Neural cell (in vitro differentiated cells): Measurements from ENCODE around the gene DTL. TPM values are rescaled to one million over a fixed set of nuclear protein-coding genes. Genes with fewer than 3 reads are reported as not detected.

Source experiments
- H2AFZ ChIP-seq: fragments of 200-600, 300-800 bp; sonication (generic), shearing (Covaris generic); 2 replicates; pipeline ENCODE4 v1.6.0; 2014; ENCODE audit warnings: low read depth, mild to moderate bottlenecking, antibody characterized with exemption, low read length, moderate library complexity
- H3F3A ChIP-seq: fragments of 200-600 bp; shearing (Covaris generic); 2 replicates; pipeline ENCODE4 v1.6.1; 2016; ENCODE audit warnings: mild to moderate bottlenecking, moderate library complexity, mixed read lengths, antibody characterized with exemption, low read length; ENCODE audit not compliant: insufficient read depth, poor library complexity, severe bottlenecking
- H3K27ac ChIP-seq: fragments of 200-600, 300-800 bp; sonication (generic), shearing (Covaris generic); 2 replicates; pipeline ENCODE4 v1.5.1; 2014; ENCODE audit warnings: mild to moderate bottlenecking, low read length, moderate library complexity
- H3K27me3 ChIP-seq: fragments of 300-800, 200-600 bp; sonication (generic), shearing (Covaris generic); 2 replicates; pipeline ENCODE4 v1.6.0; 2014; ENCODE audit warnings: mild to moderate bottlenecking, low read depth, low read length, moderate library complexity; ENCODE audit not compliant: insufficient read depth
- H3K36me3 ChIP-seq: fragments of 300-800, 200-600 bp; sonication (generic), shearing (Covaris generic); 2 replicates; pipeline ENCODE4 v1.5.1; 2014; ENCODE audit warnings: mild to moderate bottlenecking, antibody characterized with exemption, low read length, moderate library complexity; ENCODE audit not compliant: insufficient read depth
- H3K4me2 ChIP-seq: fragments of 300-800, 200-600 bp; sonication (generic), shearing (Covaris generic); 2 replicates; pipeline ENCODE4 v1.6.0; 2014; ENCODE audit warnings: mild to moderate bottlenecking, low read length
- H3K4me3 ChIP-seq: fragments of 300-800, 200-600 bp; sonication (generic), shearing (Covaris generic); 2 replicates; pipeline ENCODE4 v1.5.1; 2014; ENCODE audit warnings: mild to moderate bottlenecking, low read length, moderate library complexity
- H3K79me2 ChIP-seq: fragments of 200-600 bp; shearing (Covaris generic); replicated peaks from 2 replicates; pipeline ENCODE4 v1.6.0; 2014; ENCODE audit warnings: mild to moderate bottlenecking, low read length, moderate library complexity; ENCODE audit not compliant: insufficient read depth
- H3K9ac ChIP-seq: fragments of 300-800, 200-600 bp; sonication (generic), shearing (Covaris generic); 2 replicates; pipeline ENCODE4 v1.6.1; 2016; ENCODE audit warnings: mild to moderate bottlenecking, low read length, mixed read lengths
- H3K9me2 ChIP-seq: fragments of 200-600 bp; shearing (Covaris generic); 2 replicates; pipeline ENCODE4 v1.6.1; 2016; ENCODE audit warnings: mild to moderate bottlenecking, low read length, mixed read lengths; ENCODE audit not compliant: insufficient read depth
- H3K9me3 ChIP-seq: fragments of 200-600, 300-800 bp; sonication (generic), shearing (Covaris generic); 2 replicates; pipeline ENCODE4 v1.6.1; 2016; ENCODE audit warnings: mild to moderate bottlenecking, mixed run types, low read length, moderate library complexity, mixed read lengths
- H4K20me1 ChIP-seq: fragments of 200-600 bp; shearing (Covaris generic); 2 replicates; pipeline ENCODE4 v1.6.1; 2016; ENCODE audit warnings: mild to moderate bottlenecking, mixed run types; ENCODE audit not compliant: insufficient read depth
- EP300 ChIP-seq: fragments of 450-650 bp; conservative IDR thresholded peaks from 2 replicates; pipeline ENCODE4 v1.6.1; 2014; ENCODE audit warnings: antibody characterized with exemption, mild to moderate bottlenecking, moderate library complexity; ENCODE audit not compliant: poor library complexity, severe bottlenecking
- EZH2 ChIP-seq: fragments of 200-600, 300-800 bp; shearing (Covaris generic), sonication (generic); IDR thresholded peaks from 2 replicates; pipeline ENCODE4 v1.6.1; 2014; ENCODE audit warnings: antibody characterized with exemption, low read length, borderline replicate concordance, mild to moderate bottlenecking; ENCODE audit not compliant: insufficient read depth, poor library complexity, severe bottlenecking
- TAF1 ChIP-seq: IDR thresholded peaks from 2 replicates; pipeline ENCODE4 v1.6.1; 2012; ENCODE audit warnings: low read depth
- polyA plus RNA-seq: library from polyadenylated mRNA; depleted of rRNA; stranded (reverse); fragments of >200 nt; gene quantifications from 2 replicates; pipeline ENCODE4 v1.2.3, GENCODE V29; 2014
- TF ChIP-seq, protein P1 (sequence below): IDR thresholded peaks from 2 replicates; pipeline ENCODE4 v1.6.1; 2012; ENCODE audit warnings: borderline replicate concordance

DTL gene
- polyA plus RNA-seq, 1 donor from 2014 or later = 1.1 TPM

DNA sequence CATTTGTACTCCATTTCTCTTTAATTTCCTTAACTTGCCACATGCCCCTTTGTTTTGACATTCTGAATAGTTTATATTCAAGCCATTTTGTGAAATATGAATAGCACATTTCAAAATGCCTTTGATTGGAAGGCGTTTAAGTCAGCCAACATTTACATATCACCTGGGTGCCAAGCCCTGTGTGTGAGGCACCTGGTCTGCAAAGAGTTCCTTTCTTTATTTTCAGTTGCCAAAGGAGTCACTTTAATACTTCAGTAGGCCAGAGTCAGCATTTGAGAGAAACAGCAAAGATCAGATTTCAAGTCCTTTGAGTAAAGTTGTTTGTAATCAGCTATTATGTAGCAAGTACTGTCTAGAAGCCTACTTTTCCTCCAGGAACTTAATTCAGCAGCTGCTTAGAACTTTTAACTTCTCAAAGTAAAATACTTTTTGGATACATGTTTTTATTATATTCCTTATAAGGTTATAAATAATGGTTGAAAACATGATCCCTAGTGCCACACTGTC lies 70.8 kb downstream of the DTL start:
- Histone ChIP-seq H3K79me2 (no peaks in the 10 kb centered on the region), H3K4me3 (no peak overlapping the region), H3K9ac (no peak overlapping the region), H2AFZ (no peak overlapping the region), H3F3A (no peaks in the 10 kb centered on the region), H3K27ac (no peak overlapping the region), H3K9me3 (no peaks in the 10 kb centered on the region), H3K36me3 (no peaks in the 10 kb centered on the region), H4K20me1 (no peaks in the 10 kb centered on the region), H3K9me2 (no peaks in the 10 kb centered on the region), H3K27me3 (no peaks in the 10 kb centered on the region), H3K4me2 (no peak overlapping the region)
- TF ChIP-seq EP300 = no peak
- TF ChIP-seq, protein P1, sequence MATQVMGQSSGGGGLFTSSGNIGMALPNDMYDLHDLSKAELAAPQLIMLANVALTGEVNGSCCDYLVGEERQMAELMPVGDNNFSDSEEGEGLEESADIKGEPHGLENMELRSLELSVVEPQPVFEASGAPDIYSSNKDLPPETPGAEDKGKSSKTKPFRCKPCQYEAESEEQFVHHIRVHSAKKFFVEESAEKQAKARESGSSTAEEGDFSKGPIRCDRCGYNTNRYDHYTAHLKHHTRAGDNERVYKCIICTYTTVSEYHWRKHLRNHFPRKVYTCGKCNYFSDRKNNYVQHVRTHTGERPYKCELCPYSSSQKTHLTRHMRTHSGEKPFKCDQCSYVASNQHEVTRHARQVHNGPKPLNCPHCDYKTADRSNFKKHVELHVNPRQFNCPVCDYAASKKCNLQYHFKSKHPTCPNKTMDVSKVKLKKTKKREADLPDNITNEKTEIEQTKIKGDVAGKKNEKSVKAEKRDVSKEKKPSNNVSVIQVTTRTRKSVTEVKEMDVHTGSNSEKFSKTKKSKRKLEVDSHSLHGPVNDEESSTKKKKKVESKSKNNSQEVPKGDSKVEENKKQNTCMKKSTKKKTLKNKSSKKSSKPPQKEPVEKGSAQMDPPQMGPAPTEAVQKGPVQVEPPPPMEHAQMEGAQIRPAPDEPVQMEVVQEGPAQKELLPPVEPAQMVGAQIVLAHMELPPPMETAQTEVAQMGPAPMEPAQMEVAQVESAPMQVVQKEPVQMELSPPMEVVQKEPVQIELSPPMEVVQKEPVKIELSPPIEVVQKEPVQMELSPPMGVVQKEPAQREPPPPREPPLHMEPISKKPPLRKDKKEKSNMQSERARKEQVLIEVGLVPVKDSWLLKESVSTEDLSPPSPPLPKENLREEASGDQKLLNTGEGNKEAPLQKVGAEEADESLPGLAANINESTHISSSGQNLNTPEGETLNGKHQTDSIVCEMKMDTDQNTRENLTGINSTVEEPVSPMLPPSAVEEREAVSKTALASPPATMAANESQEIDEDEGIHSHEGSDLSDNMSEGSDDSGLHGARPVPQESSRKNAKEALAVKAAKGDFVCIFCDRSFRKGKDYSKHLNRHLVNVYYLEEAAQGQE = no peak

DNA sequence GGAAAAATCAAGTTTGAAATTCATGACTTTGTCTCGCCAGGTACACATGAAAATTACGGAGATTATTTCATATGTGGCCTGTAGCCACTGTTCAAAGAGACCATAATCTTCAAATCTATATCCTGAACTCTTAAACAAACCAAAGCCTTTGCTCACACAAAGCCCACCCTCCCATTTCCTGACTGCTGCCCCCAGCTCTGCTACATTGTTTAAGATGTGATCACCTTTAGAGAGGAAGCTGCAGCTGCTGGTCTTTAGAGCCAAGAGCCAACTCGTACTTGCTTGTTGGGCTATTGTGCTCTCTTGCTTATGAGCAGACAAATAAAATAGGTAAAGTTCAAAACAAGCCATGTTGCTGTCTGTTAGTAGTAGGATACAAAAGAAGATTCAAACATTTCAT lies 71.9 kb downstream of the DTL start:
- H3K27me3 ChIP-seq = no peaks in the 10 kb centered on the region
- H3K4me3 ChIP-seq = no peak overlapping the region
- no peaks in the 10 kb centered on the region for H3K9me2 ChIP-seq
- no peak for TF ChIP-seq TAF1
- TF ChIP-seq, protein P1 = no peak
- no peak for TF ChIP-seq EZH2
- H3K27ac ChIP-seq = no peak overlapping the region
- H3K79me2 ChIP-seq = no peaks in the 10 kb centered on the region
- H3K4me2 ChIP-seq = no peak overlapping the region
- no peak overlapping the region for H3K9ac ChIP-seq
- H3F3A ChIP-seq = no peaks in the 10 kb centered on the region
- no peak overlapping the region for H2AFZ ChIP-seq
- H4K20me1 ChIP-seq = no peaks in the 10 kb centered on the region
- H3K36me3 ChIP-seq = no peaks in the 10 kb centered on the region
- H3K9me3 ChIP-seq = no peaks in the 10 kb centered on the region

DNA sequence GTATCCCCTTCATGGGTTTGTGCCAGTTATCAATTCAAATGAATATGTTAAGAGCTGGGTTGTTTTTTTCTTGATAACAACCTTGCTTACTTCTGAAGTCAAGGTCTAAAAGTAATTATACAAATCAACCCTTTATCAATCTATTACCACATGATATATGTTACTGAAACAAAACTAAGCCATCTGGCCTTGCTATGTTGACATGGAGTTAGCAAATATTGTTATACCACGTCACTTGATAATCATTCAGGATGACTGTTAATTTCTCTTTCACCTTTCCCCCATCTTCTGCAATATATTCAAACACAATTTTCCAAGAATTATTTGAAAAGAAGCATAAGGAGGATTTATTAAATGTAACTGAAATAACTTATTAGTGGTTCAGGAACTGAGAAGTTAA lies 72.6 kb downstream of the DTL start:
- Histone ChIP-seq H3K9me2 (no peaks in the 10 kb centered on the region), H4K20me1 (no peaks in the 10 kb centered on the region), H3K27me3 (no peaks in the 10 kb centered on the region), H3K27ac (no peak overlapping the region), H3K4me3 (no peak overlapping the region), H3K36me3 (no peaks in the 10 kb centered on the region), H3K79me2 (no peaks in the 10 kb centered on the region), H2AFZ (no peak overlapping the region), H3K9me3 (no peaks in the 10 kb centered on the region), H3K4me2 (no peak overlapping the region), H3K9ac (no peak overlapping the region), H3F3A (no peaks in the 10 kb centered on the region)
- TF ChIP-seq EZH2 = no peak
